Measurements from ENCODE around the gene SP2.

Gene SP2

DNA sequence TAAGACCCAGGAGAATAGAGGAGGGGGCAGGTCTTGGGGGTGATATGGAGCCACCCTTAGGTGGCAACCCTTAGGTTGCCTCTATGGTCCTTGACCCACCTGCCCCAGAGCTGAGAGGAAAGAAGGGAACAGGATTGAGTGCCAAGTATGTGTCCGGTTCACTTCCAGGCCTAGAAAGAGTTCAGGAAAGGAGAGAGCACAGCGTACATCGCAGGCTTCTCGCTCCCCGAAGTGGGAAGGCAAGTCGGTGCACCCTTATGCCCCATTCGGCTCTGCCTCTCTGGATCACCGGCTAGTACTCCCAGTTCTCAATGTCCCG is 45.7 kb upstream of the SP2 start:
- Histone ChIP-seq H2AFZ (ENCODE audit: low read depth) (no peak overlapping the region), H3K4me1 (ENCODE audit: low read depth, poor library complexity, severe bottlenecking) (no peaks in the 10 kb centered on the region), H3K36me3 (ENCODE audit: insufficient read depth) (no peaks in the 10 kb centered on the region), H3K27ac (no peak overlapping the region), H3K4me2 (no peak overlapping the region), H3K27me3 (ENCODE audit: insufficient read depth, low read depth) (peaks cover 99% of the 10 kb centered on the region), H3K9ac (no peak overlapping the region), H3K79me2 (ENCODE audit: insufficient read depth, low read depth) (no peaks in the 10 kb centered on the region), H3K4me3 (IDR thresholded peaks at IDR 0.05; ENCODE audit: insufficient read depth, low read depth, low read length) (no peak overlapping the region), H4K20me1 (ENCODE audit: insufficient read depth) (no peaks in the 10 kb centered on the region)
- TF ChIP-seq, protein P1, sequence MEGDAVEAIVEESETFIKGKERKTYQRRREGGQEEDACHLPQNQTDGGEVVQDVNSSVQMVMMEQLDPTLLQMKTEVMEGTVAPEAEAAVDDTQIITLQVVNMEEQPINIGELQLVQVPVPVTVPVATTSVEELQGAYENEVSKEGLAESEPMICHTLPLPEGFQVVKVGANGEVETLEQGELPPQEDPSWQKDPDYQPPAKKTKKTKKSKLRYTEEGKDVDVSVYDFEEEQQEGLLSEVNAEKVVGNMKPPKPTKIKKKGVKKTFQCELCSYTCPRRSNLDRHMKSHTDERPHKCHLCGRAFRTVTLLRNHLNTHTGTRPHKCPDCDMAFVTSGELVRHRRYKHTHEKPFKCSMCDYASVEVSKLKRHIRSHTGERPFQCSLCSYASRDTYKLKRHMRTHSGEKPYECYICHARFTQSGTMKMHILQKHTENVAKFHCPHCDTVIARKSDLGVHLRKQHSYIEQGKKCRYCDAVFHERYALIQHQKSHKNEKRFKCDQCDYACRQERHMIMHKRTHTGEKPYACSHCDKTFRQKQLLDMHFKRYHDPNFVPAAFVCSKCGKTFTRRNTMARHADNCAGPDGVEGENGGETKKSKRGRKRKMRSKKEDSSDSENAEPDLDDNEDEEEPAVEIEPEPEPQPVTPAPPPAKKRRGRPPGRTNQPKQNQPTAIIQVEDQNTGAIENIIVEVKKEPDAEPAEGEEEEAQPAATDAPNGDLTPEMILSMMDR (conservative IDR thresholded peaks at IDR 0.05; ENCODE audit: low read depth, low read length) = no peak

DNA sequence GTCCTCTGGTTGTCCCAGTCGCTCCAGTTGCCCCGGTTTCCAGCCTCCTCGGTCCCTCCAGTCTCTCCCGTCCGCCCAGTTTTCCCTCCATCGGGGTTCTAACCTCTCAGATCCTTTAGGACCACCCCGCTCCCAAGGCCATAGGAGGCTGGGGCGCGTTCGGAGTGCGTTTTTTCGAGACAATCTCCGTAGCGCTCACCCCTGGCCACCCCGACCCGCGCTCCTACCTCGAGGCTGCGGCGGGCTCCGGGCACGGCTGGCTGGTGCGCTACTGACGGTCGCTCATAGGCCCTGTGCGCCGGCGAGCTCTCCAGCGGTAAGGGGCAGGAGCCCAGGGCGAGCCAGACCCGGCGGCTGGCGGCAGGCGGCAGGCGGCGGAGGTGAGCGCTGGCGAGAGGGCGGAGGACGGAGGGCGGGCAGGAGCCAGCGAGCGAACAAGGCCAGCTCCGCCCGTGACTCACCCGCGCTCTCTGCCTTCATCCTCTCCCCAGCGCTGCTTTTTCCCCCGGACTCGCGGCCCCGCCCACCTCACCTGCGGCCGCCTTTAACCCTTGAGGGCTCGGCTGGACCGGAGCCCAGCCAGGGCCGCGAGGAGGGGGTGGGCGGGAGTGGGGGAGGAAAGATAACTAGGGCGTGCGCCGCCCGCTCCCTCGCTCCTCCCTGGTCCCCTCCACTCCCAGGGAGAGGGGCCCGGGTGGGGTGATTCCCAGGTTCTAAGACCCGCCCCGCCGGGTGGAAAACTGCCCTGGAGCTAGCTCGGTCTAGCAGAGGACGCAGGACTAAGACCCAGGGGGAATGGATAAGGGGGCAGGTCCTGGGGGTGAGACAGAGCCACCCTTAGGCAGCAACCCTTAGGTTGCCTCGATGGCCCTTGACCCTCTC is 45.1 kb upstream of the SP2 start, which contains the start of gene SP6:
SP6 (minus strand) TSS at position 472 of the 882 bp plus-strand sequence. CDS start 2,734 bp downstream, outside the sequence.
- Histone ChIP-seq H3K4me1 (ENCODE audit: low read depth, poor library complexity, severe bottlenecking) (no peaks in the 10 kb centered on the region), H4K20me1 (ENCODE audit: insufficient read depth) (no peaks in the 10 kb centered on the region), H3K79me2 (ENCODE audit: insufficient read depth, low read depth) (no peaks in the 10 kb centered on the region), H2AFZ (ENCODE audit: low read depth) (no peak within 1 kb of the TSS), H3K27ac (no peak within 1 kb of the TSS), H3K27me3 (ENCODE audit: insufficient read depth, low read depth) (peaks cover 99% of the 10 kb centered on the region), H3K4me2 (no peak within 1 kb of the TSS), H3K36me3 (ENCODE audit: insufficient read depth) (no peaks in the 10 kb centered on the region), H3K4me3 (IDR thresholded peaks at IDR 0.05; ENCODE audit: insufficient read depth, low read depth, low read length) (no peak within 1 kb of the TSS), H3K9ac (no peak within 1 kb of the TSS)
- TF ChIP-seq, protein P1 (conservative IDR thresholded peaks at IDR 0.05; ENCODE audit: low read depth, low read length) = no peak

DNA sequence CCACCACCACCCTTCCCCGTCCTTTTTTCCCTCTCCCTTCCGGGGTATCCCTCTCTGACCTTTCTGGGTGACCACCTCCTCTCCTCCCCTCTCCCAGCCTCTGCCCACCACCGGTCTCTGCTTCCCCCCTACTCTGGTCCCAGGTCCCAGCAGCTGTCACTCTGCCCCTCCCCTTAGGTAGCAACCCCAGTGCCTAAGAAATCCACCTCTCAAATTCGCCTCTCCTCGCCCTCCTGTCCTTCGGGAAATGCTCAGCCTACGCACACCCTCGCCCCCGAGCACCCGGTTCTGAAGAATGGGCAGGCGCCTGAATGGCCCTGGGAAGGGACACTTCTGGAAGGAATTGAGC is 44.3 kb upstream of the SP2 start:
- Histone ChIP-seq H3K79me2 (ENCODE audit: insufficient read depth, low read depth) (no peaks in the 10 kb centered on the region), H4K20me1 (ENCODE audit: insufficient read depth) (no peaks in the 10 kb centered on the region), H2AFZ (ENCODE audit: low read depth) (no peak overlapping the region), H3K36me3 (ENCODE audit: insufficient read depth) (no peaks in the 10 kb centered on the region), H3K4me3 (IDR thresholded peaks at IDR 0.05; ENCODE audit: insufficient read depth, low read depth, low read length) (no peak overlapping the region), H3K27me3 (ENCODE audit: insufficient read depth, low read depth) (peaks cover 99% of the 10 kb centered on the region), H3K4me1 (ENCODE audit: low read depth, poor library complexity, severe bottlenecking) (no peaks in the 10 kb centered on the region), H3K27ac (no peak overlapping the region), H3K9ac (no peak overlapping the region), H3K4me2 (no peak overlapping the region)
- TF ChIP-seq, protein P1 (conservative IDR thresholded peaks at IDR 0.05; ENCODE audit: low read depth, low read length) = no peak

DNA sequence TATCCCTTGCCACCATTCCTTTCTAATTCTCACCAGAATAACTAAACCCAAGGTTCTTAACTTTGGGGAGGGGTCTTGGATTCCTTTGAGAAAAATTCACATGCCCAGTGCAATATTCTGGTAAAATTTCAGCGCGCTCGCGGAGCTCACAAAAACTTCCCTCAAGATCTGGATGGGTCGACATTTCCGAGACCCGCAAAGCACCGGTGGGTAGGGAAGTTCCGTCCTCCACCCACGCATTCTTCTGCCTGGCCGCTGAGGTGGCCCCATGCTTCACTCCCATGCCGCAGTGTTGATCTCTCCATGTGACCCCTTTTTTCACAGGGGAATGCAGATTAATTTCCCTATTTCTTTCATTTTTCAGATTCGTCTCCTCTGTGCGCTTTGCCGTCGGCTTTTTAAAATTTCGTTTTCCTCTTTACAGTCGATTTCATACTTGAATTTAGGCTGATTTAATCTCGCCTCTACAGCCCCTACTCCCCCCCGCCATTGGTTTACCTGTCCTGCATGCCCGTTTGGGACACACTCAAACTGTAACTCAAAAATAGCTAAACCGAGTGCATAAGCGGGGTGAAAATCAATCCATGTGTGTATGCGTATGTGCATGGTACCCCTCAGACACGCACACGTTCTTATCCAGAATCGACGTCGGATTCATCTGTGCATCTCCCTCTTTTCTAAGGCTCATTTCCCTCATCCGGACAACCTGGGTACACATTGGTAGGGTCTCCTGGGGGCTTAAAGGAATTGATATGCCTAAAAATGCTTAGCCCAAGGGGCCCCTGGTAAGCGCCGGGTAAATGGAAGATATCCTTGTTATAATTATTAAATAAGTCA is 43.7 kb upstream of the SP2 start:
- H3K4me1 ChIP-seq (ENCODE audit: low read depth, poor library complexity, severe bottlenecking) = no peaks in the 10 kb centered on the region
- no peaks in the 10 kb centered on the region for H4K20me1 ChIP-seq (ENCODE audit: insufficient read depth)
- peaks cover 99% of the 10 kb centered on the region for H3K27me3 ChIP-seq (ENCODE audit: insufficient read depth, low read depth)
- H3K36me3 ChIP-seq (ENCODE audit: insufficient read depth) = no peaks in the 10 kb centered on the region
- no peaks in the 10 kb centered on the region for H3K79me2 ChIP-seq (ENCODE audit: insufficient read depth, low read depth)
- no peak overlapping the region for H3K27ac ChIP-seq
- TF ChIP-seq, protein P1 (conservative IDR thresholded peaks at IDR 0.05; ENCODE audit: low read depth, low read length) = no peak
- no peak overlapping the region for H2AFZ ChIP-seq (ENCODE audit: low read depth)
- H3K9ac ChIP-seq = no peak overlapping the region
- no peak overlapping the region for H3K4me3 ChIP-seq (IDR thresholded peaks at IDR 0.05; ENCODE audit: insufficient read depth, low read depth, low read length)
- no peak overlapping the region for H3K4me2 ChIP-seq

All from KMS-11 (cell line).